Activated CD8-positive, alpha-beta T cell treated with anti-CD3 and anti-CD28 coated beads for 36 hours (primary cell): ENCODE measurements around the gene RNF111. TPM values are rescaled to one million over a fixed set of nuclear protein-coding genes. Genes with fewer than 3 reads are reported as not detected.

Source experiments
- ATAC-seq: fragments of 200-7000 bp; cut with Tn5 transposase; one replicate; pipeline ENCODE4 v1.10.0; 2021; ENCODE audit warnings: mild to moderate bottlenecking, moderate library complexity
- CTCF ChIA-PET: fragments of 350-600 bp; sonication (Branson Sonifier 250); formaldehyde crosslinking; loops from one replicate; lab custom pipeline; 2021; ENCODE audit warnings: antibody characterized with exemption; lab: Charles Lee
- POLR2A ChIA-PET: fragments of 350-600 bp; sonication (Branson Sonifier 250); formaldehyde crosslinking; loops from one replicate; lab custom pipeline; 2021; ENCODE audit warnings: antibody characterized with exemption; lab: Charles Lee
- DNase-seq: peaks from one replicate; pipeline ENCODE4 v3.0.0-alpha.2; 2020
- H3K27ac Mint-ChIP-seq: one replicate; pipeline ENCODE4 v1.8.0; 2021; ENCODE audit warnings: mild to moderate bottlenecking, mixed read lengths
- H3K27me3 Mint-ChIP-seq: one replicate; pipeline ENCODE4 v1.8.0; 2021; ENCODE audit warnings: mixed read lengths
- H3K36me3 Mint-ChIP-seq: one replicate; pipeline ENCODE4 v1.8.0; 2021; ENCODE audit warnings: low read depth, mixed read lengths
- H3K4me1 Mint-ChIP-seq: one replicate; pipeline ENCODE4 v1.8.0; 2021; ENCODE audit warnings: low read depth, mixed read lengths
- H3K4me3 Mint-ChIP-seq: one replicate; pipeline ENCODE4 v1.8.0; 2021; ENCODE audit warnings: mild to moderate bottlenecking, moderate library complexity, mixed read lengths
- H3K9me3 Mint-ChIP-seq: one replicate; pipeline ENCODE4 v1.8.0; 2021; ENCODE audit warnings: mixed read lengths
- CTCF ChIP-seq: fragments of 200-600 bp; IDR thresholded peaks from one replicate; pipeline ENCODE4 v1.8.0; 2022; ENCODE audit warnings: antibody characterized with exemption, mild to moderate bottlenecking
- intact Hi-C: fragments of 100-400 bp; cut with micrococcal nuclease; formaldehyde crosslinking; loops from one replicate; pipeline ENCODE4 v1.10.0; 2022
- total RNA-seq, 2 experiments: library from RNA; stranded (reverse); gene quantifications; one replicate each; pipeline ENCODE4 v1.2.3, GENCODE V29; 2021

RNF111 gene
- total RNA-seq, 2 experiments from 2014 or later = 28.5 to 30.5 TPM

GRCh38 chr15:59011262-59011952 lies 23.9 kb downstream of the RNF111 start:
- ChIA-PET CTCF (no interaction called here), POLR2A (no interaction called here)
- Mint-ChIP-seq H3K27ac (no peak overlapping the region), H3K36me3 (peaks cover 21% of the 10 kb centered on the region), H3K4me3 (no peak overlapping the region), H3K9me3 (no peaks in the 10 kb centered on the region), H3K4me1 (peaks cover 32% of the 10 kb centered on the region), H3K27me3 (no peaks in the 10 kb centered on the region)
- intact Hi-C loops = no loop called here
- no peak for TF ChIP-seq CTCF
- ATAC-seq (no peak), DNase-seq (no peak)

GRCh38 chr15:59013246-59013873 lies 25.9 kb downstream of the RNF111 start:
- peaks cover 16% of the 10 kb centered on the region for H3K36me3 Mint-ChIP-seq
- no peak for TF ChIP-seq CTCF
- CTCF ChIA-PET = no interaction called here
- POLR2A ChIA-PET = no interaction called here
- DNase-seq = no peak
- H3K4me1 Mint-ChIP-seq = peaks cover 33% of the 10 kb centered on the region
- no peak overlapping the region for H3K27ac Mint-ChIP-seq
- no peaks in the 10 kb centered on the region for H3K9me3 Mint-ChIP-seq
- H3K4me3 Mint-ChIP-seq = no peak overlapping the region
- no peaks in the 10 kb centered on the region for H3K27me3 Mint-ChIP-seq
- ATAC-seq = no peak
- intact Hi-C loops = no loop called here

- Mint-ChIP-seq H3K4me1 (peaks cover 31% of the 10 kb centered on the region), H3K36me3 (peaks cover 16% of the 10 kb centered on the region), H3K4me3 (no peak overlapping the region), H3K9me3 (no peaks in the 10 kb centered on the region), H3K27me3 (no peaks in the 10 kb centered on the region), H3K27ac (no peak overlapping the region)
- ChIA-PET POLR2A (interaction anchor here (0.7 kb wide), 1 partner anchor 27 kb away, joined by 3 read pairs; no protein-coding TSS in a partner anchor), CTCF (no interaction called here)
- DNase-seq = no peak
- ATAC-seq = no peak
- no peak for TF ChIP-seq CTCF
- intact Hi-C loops = no loop called here
These were observed 26.6 kb downstream of the RNF111 start for GRCh38 chr15:59014068-59014467.

- Mint-ChIP-seq H3K4me3 (no peak overlapping the region), H3K27me3 (no peaks in the 10 kb centered on the region), H3K27ac (no peak overlapping the region), H3K9me3 (no peaks in the 10 kb centered on the region), H3K36me3 (peaks cover 20% of the 10 kb centered on the region), H3K4me1 (peaks cover 28% of the 10 kb centered on the region)
- no peak for DNase-seq
- no peak for ATAC-seq
- ChIA-PET CTCF (interaction anchor here (1.4 kb wide), 1 partner anchor 14 kb away, joined by 3 read pairs; no protein-coding TSS in a partner anchor), POLR2A (interaction anchor here (0.6 to 1.0 kb wide), 2 partner anchors 12 to 81 kb away, joined by 3 read pairs; no protein-coding TSS in a partner anchor)
- TF ChIP-seq CTCF = no peak
- intact Hi-C loops = no loop called here
These were observed 30.0 kb downstream of the RNF111 start for GRCh38 chr15:59017449-59017848.

- POLR2A ChIA-PET = no interaction called here
- no peaks in the 10 kb centered on the region for H3K9me3 Mint-ChIP-seq
- DNase-seq (no peak), ATAC-seq (no peak)
- intact Hi-C loops = no loop called here
- H3K27ac Mint-ChIP-seq = no peak overlapping the region
- H3K27me3 Mint-ChIP-seq = no peaks in the 10 kb centered on the region
- H3K4me3 Mint-ChIP-seq = no peak overlapping the region
- CTCF ChIA-PET = no interaction called here
- TF ChIP-seq CTCF = no peak
- H3K36me3 Mint-ChIP-seq = peaks cover 17% of the 10 kb centered on the region
- peaks cover 20% of the 10 kb centered on the region for H3K4me1 Mint-ChIP-seq
These were observed 31.4 kb downstream of the RNF111 start for GRCh38 chr15:59018833-59019232.
